HEK293T (cell line): Measurements from ENCODE around the gene MYO18B.

ENCODE experiments used
- ARNT ChIP-seq: fragments of 450-650 bp; IDR thresholded peaks from 2 replicates; pipeline ENCODE4 v1.6.1; 2017; ENCODE audit warnings: mild to moderate bottlenecking
- BHLHE40 ChIP-seq: fragments of 450-650 bp; IDR thresholded peaks from 2 replicates; pipeline ENCODE4 v1.6.1; 2016; ENCODE audit warnings: mild to moderate bottlenecking, moderate library complexity, borderline replicate concordance
- ELF4 ChIP-seq: fragments of 450-650 bp; IDR thresholded peaks from 2 replicates; pipeline ENCODE4 v1.6.1; 2017; ENCODE audit warnings: antibody characterized with exemption
- FOXA1 ChIP-seq: fragments of 450-650 bp; IDR thresholded peaks from 2 replicates; pipeline ENCODE4 v1.6.1; 2016; ENCODE audit warnings: mild to moderate bottlenecking
- FOXK2 ChIP-seq: fragments of 450-650 bp; IDR thresholded peaks from 2 replicates; pipeline ENCODE4 v1.6.1; 2016; ENCODE audit warnings: mild to moderate bottlenecking
- FOXM1 ChIP-seq: fragments of 450-650 bp; IDR thresholded peaks from 2 replicates; pipeline ENCODE4 v1.6.1; 2017; ENCODE audit warnings: mild to moderate bottlenecking, borderline replicate concordance
- HDGF ChIP-seq: fragments of 450-650 bp; IDR thresholded peaks from 2 replicates; pipeline ENCODE4 v1.6.1; 2017; ENCODE audit warnings: antibody characterized with exemption, borderline replicate concordance
- L3MBTL2 ChIP-seq: fragments of 450-650 bp; conservative IDR thresholded peaks from 2 replicates; pipeline ENCODE4 v1.6.1; 2016; ENCODE audit warnings: mild to moderate bottlenecking
- LEF1 ChIP-seq: fragments of 450-650 bp; IDR thresholded peaks from 2 replicates; pipeline ENCODE4 v1.6.1; 2017; ENCODE audit warnings: mild to moderate bottlenecking, borderline replicate concordance
- PKNOX1 ChIP-seq: fragments of 450-650 bp; IDR thresholded peaks from 2 replicates; pipeline ENCODE4 v1.6.1; 2016
- SUZ12 ChIP-seq: fragments of 450-650 bp; IDR thresholded peaks from 2 replicates; pipeline ENCODE4 v1.6.1; 2016; ENCODE audit warnings: mild to moderate bottlenecking
- TARDBP ChIP-seq: fragments of 450-650 bp; IDR thresholded peaks from 2 replicates; pipeline ENCODE4 v1.6.1; 2016

GRCh38 chr22:25815561-25815960 is 73.6 kb downstream of the MYO18B start:
- TF ChIP-seq TARDBP, result no peak
- no peak for TF ChIP-seq ARNT
- no peak for TF ChIP-seq HDGF
- no peak for TF ChIP-seq SUZ12
- no peak for TF ChIP-seq L3MBTL2
- TF ChIP-seq FOXK2, result no peak
- no peak for TF ChIP-seq ELF4
- no peak for TF ChIP-seq FOXA1
- TF ChIP-seq PKNOX1, result no peak
- no peak for TF ChIP-seq BHLHE40
- no peak for TF ChIP-seq LEF1
- no peak for TF ChIP-seq FOXM1
